HUDEP-2 (cell line): ENCODE results near the gene EPHA10.
"Not testable (repeated sequence)": the region's sequence is repeated elsewhere in the genome, so short reads cannot be mapped to it uniquely, and the experiment has no call there.

Experiments used
- DNase-seq, 76 experiments: peaks; one replicate each; lab custom pipeline; 2025; ENCODE audit not compliant: unreplicated experiment in 76 of 76; lab: John Stamatoyannopoulos, UW

The EPHA10 gene

GRCh38 chr1:37718901-37719571 lies 45.9 kb downstream of the EPHA10 start:
- DNase-seq = no peak

- DNase-seq = no peak
Measured at GRCh38 chr1:37718181-37718900, 46.6 kb downstream of the EPHA10 start.

- no peak for DNase-seq
Measured at GRCh38 chr1:37717631-37718030, 47.3 kb downstream of the EPHA10 start.

- DNase-seq = no peak
Measured at GRCh38 chr1:37716321-37716720, 48.6 kb downstream of the EPHA10 start.

- DNase-seq = no peak
Measured at GRCh38 chr1:37714689-37715088, 50.2 kb downstream of the EPHA10 start.

- no peak for DNase-seq
Measured at GRCh38 chr1:37714226-37714625, 50.7 kb downstream of the EPHA10 start.

GRCh38 chr1:37708471-37708870 lies 56.4 kb downstream of the EPHA10 start:
- DNase-seq = no peak

- DNase-seq = no peak
Measured at GRCh38 chr1:37705399-37705798, 59.5 kb downstream of the EPHA10 start.

- no peak for DNase-seq
Measured at GRCh38 chr1:37704966-37705365, 60.0 kb downstream of the EPHA10 start.

- no peak for DNase-seq
Measured at GRCh38 chr1:37703061-37703460, 61.9 kb downstream of the EPHA10 start.

GRCh38 chr1:37701051-37701450 lies 63.9 kb downstream of the EPHA10 start:
- no peak for DNase-seq

- no peak for DNase-seq
Measured at GRCh38 chr1:37699147-37699546, 65.8 kb downstream of the EPHA10 start.

GRCh38 chr1:37697737-37698136 lies 67.2 kb downstream of the EPHA10 start:
- no peak for DNase-seq

- DNase-seq = no peak
Measured at GRCh38 chr1:37697090-37697489, 67.8 kb downstream of the EPHA10 start.

- DNase-seq = peak in 10 of 76 experiments; percentile 7 to 52 (median 32)
Measured at GRCh38 chr1:37692834-37693175, 72.1 kb downstream of the EPHA10 start.

GRCh38 chr1:37692078-37692833 lies 72.7 kb downstream of the EPHA10 start, which contains the start of gene CDCA8:
CDCA8 (plus strand) TSS chr1:37692516; CDS start chr1:37692691, 175 bp downstream.
- peak; percentile 39 to 98 (median 96) for DNase-seq

GRCh38 chr1:37691497-37692077 lies 73.3 kb downstream of the EPHA10 start:
- peak in 53 of 76 experiments; percentile 2 to 59 (median 36) for DNase-seq

GRCh38 chr1:37688926-37689325 lies 76.0 kb downstream of the EPHA10 start:
- peak in 4 of 76 experiments; percentile 0 to 11 (median 9) for DNase-seq

GRCh38 chr1:37687764-37688163 lies 77.2 kb downstream of the EPHA10 start:
- not testable (repeated sequence) for DNase-seq

- DNase-seq = no peak
Measured at GRCh38 chr1:37685722-37686121, 79.2 kb downstream of the EPHA10 start.

GRCh38 chr1:37684182-37684581 lies 80.7 kb downstream of the EPHA10 start:
- not testable (repeated sequence) for DNase-seq
